HG02938 (cell line): ENCODE data around the gene TMA7.
A peak's percentile ranks its signal among the peaks of the same experiment; 100 is the strongest.
"Not testable (repeated sequence)": the region's sequence is repeated elsewhere in the genome, so short reads cannot be mapped to it uniquely, and the experiment has no call there.

Experiments
- ATAC-seq: cut with Tn5 transposase; IDR thresholded peaks from one replicate; pipeline ENCODE4 v1.9.1; 2021; ENCODE audit warnings: mild to moderate bottlenecking, moderate library complexity; ENCODE audit not compliant: unreplicated experiment

Gene TMA7

DNA sequence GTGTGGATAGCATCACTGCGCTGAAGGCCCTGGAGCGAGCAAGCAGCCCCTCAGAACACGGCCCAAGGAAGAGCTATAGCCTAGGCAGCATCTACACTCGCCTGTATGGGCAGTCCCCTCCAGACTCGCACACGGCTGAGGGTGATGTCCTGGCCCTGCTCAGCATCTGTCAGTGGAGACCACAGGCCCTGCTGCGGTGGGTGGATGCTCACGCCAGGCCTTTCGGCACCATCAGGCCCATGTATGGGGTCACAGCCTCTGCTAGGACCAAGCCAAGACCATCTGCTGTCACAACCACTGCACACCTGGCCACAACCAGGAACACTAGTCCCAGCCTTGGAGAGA lies 27.0 kb downstream of the TMA7 start:
- ATAC-seq, result no peak

DNA sequence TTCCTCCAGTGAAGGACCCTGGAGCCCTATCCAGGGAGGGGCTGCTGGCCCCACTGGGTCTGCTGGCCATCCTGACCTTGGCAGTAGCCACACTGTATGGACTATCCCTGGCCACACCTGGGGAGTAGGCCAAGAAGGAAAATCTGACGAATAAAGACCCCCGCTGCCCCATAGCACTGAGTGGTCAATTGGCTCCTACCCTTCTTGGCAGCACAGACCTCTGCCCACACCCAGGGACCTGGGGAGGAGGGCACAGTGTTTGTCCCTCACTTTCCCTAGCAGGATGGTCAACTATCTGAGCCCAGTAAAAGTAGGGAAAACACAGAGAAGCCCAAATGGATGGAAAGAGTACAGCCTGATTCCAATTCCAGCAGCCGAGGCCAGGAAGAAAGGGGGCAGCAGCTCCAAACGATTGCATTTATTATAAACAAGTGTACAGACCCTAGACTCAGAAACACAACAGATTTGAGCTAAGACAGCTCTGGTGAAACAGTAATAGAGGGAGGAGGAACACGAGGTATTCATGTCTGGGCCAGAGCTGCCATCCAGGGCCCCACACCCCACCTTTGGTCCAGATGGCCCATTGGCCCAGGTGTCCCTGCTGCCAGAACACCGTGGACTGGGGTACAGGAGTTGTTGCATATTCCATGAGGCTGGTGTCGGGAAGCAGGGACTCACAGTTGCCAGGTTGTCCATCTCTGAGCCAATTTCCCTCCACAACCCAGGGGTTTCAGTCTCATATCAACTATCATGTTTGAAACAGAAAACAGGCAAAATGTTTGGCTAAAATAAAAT lies 27.6 kb downstream of the TMA7 start:
- no peak for ATAC-seq

DNA sequence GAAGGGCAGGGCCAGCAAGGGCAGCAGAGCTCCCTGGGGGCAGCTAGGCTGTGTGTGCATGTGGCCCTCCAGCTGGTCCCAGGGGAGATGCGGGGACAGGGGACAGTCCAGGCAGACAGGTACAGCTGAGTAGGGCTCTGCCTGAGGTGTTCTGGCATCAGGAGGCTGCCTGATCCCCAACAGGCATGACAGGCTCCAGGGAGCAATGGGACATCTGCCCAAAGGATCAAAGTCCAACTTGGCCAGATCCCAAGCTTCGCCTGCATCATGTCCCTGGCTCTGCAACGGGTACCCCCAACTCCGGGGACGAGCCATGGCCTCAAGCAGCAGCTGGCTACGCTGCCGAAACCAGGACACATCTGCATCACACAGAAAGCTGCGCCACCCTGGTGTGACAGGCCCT lies 28.3 kb downstream of the TMA7 start:
- no peak for ATAC-seq

DNA sequence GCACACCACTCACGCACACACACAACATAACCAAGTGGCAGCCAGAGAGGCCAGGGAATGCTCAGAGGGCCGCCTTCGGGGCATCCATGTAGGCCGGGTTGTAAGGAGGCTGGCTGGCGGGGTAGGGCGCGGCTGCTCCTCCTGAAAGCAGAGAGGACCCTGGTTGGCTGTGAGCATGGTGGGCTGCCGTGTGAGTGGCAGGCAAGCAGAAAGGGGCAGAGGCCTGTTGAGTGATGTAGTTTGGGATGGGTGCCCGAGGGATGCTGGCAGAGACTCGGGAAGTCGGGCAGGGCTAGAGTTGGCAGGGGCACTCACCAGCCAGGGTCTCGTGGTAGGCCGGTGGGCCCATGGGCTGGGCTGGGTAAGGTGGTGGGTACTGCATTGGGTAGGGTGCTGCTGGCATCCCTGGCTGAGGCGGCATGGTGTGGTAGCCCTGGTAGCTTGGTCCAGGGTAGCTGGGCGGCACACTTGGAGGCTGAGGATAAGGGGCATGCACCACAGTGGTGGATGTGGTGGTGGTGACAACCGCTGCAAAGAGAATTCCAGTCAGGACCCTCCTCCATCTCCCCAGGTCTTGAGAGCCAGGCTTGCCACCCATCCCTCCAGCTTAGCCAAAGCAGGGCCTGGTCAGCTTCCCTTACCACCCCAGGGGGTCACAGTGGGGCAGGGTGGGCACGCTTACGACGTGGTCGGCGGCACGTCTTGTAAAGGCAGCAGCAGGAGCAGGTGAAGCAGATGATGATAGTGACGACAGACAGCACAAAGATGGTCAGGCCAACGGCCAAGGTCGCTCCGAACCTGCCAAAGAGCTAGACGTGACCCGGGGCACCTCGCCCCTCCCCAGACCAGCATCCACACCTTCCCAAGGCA lies 29.2 kb downstream of the TMA7 start:
- no peak for ATAC-seq

DNA sequence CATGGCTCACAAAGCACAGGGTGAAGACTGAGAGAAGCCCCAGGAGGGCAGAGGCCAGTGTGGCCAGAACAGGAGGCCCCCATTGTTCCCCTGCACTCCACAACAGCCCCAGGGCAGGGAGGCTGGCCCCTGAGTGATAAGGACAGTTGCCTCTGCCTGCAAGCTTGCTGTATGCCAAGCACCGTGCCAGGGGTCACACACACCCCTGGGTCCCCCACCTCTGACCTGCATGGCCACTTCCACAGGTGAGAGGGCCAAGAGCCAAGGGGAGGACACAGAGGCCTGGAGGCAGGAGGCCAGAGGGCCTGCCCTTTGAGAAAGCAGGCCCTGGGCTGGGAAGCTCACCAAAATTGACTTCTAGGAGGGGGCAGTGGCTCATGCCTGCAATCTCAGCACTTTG lies 30.2 kb downstream of the TMA7 start:
- ATAC-seq, result no peak

DNA sequence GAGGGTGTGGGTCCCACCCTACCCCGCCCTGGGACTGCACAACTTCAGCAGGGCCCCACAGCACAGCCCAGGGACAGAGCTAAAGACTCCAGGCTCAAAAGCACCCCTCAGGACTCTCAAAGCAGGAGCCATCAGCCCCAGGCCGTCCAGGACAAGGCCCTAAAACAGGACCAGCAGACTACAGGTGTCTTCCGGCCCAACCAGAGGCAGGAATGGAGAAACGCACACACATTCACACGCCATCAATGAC lies 32.5 kb downstream of the TMA7 start:
- ATAC-seq, result no peak

DNA sequence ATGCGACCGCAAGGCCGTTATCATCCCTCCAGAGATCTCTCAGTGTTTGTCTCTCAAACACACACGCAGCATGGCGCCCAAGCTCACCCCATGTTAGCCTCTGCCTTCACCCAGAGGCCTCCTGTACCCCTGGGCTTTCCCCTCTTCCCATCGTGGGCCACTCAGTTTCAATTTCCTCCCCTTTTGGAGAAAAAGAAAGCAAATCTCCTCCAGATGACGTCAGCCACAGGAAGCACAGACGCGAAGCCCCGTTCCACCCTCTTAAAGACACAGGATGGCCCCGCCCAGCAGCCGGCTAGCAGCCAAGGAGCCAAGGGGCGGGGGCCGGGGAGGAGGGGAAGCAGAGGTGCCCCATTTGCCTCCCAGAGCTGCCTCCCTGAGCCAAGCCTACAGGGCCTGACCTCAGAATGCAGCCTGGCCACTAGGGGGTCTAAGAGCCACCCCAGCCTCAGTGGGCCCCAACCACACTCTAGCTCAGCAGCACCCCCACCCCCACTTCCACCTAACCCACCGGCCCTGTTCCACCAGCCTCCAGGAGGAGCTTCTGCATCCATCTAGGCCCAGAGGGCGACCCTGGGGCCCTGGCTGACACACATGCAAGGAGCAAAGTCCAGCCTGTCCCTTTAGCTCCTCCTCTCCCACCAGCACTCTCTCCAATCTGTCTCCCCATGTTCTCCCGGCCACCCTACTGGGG lies 33.0 kb downstream of the TMA7 start:
- peak; percentile 84 for ATAC-seq

DNA sequence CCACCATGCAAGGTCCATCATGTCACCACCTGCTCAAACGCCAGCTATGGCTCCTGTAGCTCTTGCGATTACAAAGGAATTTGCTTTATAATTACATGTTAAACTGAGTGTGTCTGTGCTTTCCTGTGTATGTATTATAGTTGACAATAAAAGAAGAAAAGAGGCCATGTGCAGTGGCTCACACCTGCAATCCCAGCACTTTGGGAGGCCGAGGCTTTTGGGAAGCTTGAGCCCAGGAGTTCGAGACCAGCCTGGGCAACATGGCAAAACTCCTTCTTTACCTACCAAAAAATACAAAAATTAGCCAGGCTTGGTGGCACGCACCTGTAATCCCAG lies 33.5 kb downstream of the TMA7 start:
- ATAC-seq, result no peak

DNA sequence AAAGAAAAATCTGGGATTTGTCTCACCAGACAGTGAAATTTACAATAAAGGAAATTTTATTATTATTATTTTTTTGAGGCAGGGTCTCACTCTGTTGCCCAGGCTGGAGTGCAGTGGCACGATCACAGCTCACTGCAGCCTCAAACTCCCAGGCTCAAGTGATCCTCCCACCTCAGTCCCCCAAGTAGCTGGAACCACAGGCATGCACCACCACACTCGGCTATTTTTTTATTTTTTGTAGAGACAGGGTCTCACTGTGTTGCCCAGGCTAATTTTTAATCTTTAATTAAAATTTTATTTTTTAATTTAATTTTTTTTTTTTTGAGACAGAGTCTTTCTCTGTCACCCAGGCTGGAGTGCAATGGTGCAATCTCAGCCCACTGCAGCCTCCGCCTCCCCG lies 34.0 kb downstream of the TMA7 start:
- not testable (repeated sequence) for ATAC-seq

DNA sequence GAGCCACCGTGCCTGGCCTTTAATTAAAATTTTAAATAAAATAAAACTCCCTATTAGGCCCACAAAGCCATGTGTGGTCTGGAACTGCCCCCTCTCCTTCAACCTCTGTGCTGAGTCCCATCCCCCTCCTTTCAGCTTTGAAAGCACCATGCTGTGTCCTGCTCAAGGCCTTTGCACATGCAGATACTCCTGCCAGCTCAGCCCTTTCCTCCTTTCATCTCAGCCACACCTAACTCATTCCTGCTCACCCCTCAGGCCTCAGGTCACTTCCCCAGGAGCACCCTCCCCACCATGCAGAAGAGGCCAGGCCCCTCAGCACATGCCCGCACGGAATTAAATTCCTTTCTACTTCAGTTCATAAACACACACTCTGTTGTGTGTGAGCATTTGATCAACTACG lies 34.6 kb downstream of the TMA7 start:
- no peak for ATAC-seq

DNA sequence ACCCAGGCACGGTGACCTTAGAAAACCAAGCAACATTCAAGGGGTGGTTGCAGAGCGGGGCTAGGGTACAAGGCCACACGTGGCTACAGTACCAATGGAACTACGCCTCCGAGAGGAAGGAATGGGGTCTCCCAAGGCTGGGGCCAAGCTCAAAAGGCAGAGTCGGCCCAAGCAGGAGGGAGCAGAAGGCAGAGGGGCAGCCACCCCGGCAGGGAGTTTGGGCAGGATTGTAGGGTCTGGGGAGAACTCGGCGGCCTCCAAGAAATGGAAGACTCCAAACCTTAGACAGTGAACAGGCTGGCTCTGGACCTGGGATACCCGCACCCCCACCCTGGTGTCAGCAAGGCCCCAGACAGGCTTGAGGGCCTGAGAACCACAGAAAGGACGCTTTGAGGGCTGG lies 35.1 kb downstream of the TMA7 start:
- no peak for ATAC-seq

DNA sequence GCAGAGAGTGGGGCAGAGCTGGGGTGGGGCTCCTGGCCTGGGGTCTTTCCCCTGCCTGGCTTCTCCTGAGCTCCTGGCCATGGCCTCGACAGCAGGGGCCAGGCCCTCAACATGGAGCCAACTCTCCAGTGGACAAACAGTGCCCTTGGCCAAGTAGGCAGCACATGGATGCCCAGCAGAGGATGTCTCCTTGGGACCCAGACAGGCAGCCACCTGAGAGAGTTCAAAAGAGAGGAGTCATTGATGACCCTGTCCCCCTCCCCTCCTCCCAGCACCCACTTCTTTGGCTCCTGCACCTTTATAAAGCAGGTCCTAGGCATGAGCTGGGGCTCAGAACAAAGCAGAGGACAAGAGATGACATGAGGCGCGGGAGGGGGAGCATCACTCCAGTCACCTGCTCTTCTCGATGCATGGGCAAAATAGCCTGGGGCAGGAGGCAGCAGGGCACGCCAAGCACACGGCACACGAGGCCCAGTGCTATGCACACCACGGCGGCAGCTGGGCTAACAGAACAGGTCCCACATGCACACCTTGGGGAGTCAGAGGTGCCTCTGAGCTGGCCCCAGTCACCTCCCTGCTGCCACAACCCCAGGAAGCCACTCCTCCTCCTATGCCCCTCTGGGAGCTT lies 36.5 kb downstream of the TMA7 start:
- no peak for ATAC-seq

DNA sequence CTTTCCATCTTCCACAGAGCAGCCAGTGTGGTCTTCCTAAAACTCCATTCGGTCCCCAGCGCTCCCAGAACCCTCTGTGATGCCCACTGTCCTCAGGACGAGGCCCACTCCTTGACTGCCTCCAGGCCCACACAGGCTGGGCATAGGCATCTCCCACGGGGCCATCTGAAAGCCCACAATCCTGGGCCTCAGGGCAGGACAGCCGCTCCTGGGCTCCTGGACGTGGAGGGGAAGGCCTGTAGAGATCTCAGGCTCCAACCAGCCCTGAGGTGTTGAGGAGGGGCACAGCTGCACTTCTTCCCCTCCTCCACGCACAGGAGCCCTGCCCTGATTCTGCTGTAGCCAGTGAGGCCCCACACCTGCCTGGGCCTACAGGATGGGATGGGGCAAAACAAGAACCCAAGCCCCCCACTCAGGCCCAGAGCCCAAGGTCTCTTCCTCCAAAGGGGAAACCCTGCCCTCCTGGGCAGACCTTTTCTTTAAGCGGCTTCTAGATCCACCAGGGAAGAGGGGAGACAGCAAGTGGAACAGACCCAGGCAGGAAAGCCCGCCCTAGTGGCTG lies 38.0 kb downstream of the TMA7 start:
- no peak for ATAC-seq

DNA sequence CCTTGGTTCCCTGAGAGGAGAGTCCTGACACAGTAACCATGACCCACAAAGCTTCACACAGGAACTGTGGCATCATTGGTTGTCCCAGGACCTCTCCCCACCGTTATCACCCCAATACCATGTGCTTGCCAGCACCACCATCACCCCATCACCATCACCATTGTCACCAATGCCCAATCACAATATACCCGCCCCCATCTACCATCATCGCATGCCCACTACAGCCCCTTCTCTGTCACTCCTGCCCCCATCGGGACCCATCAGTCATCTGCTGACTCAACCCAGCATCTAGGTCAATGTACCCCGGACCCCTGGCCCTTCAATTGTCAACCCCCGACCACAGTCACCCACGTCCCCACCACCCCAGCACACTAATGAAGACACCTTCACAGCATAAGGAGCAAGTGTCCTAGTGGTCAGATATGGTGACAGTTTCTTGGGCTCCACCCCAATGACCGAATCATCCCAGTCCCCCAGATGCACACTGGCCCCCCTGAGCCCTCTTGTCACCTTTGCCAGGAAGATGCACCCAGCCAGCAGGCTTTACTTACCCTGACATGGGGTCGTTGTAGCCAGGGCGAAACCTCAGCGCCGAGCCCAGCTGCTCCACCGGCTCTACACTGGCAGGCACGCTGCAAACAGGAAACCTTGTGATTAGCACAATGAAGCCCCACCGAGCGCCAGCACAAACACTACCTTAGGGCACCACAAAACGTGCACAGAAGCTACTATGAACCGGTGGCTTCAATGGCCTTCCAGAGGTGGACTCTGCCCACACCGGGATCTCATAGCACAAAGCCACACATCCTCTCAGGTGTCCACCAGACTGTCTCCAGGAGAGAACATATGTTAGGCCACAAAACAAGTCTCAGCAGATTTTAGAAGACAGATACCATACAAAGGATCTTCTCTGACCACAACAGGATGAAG lies 38.8 kb downstream of the TMA7 start:
- ATAC-seq, result no peak

DNA sequence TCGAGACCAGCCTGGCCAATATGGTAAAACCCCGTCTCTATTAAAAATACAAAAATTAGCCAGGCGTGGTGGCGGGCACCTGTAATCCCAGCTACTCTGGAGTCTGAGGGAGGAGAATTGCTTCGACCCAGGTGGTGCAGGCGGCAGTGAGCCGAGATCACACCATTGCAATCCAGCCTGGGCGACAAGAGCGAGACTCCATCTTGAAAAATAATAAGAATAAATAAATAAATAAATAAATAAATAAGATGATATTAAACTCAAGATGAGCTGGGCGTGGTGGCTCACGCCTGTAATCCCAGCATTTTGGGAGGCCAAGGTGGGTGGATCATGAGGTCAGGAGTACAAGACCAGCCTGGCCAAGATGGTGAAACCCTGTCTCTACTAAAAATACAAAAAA lies 40.8 kb downstream of the TMA7 start:
- ATAC-seq, result not testable (repeated sequence)

DNA sequence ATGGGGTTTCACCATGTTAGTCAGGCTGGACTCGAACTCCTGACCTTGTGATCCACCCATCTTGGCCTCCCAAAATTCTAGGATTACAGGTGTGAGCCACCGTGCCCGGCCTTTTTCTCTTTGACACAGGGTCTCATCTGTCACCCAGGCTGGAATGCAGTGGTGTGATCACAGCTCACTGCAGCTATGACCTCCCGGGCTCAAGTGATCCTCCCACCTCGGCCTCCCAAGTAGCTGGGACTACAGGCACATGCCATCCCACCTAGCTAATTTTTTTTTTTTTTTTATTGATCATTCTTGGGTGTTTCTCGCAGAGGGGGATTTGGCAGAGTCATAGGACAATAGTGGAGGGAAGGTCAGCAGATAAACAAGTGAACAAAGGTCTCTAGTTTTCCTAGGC lies 42.8 kb downstream of the TMA7 start:
- not testable (repeated sequence) for ATAC-seq

DNA sequence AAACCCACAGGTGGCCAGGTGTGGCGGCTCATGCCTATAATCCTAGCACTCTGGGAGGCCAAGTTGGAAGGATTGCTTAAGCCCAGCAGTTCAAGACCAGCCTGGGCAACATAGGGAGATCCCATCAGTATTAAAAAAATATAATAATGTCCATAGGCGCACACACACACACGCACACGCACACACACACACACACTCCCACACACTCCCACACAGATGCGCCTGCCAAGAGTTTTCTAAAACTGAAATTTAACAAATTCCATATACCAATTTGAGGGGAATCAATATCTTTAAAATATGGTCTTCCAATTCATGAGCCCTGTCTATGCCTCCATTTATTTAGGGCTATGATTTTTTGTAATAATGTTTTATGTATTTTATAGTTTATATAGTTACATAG lies 46.9 kb downstream of the TMA7 start:
- no peak for ATAC-seq

DNA sequence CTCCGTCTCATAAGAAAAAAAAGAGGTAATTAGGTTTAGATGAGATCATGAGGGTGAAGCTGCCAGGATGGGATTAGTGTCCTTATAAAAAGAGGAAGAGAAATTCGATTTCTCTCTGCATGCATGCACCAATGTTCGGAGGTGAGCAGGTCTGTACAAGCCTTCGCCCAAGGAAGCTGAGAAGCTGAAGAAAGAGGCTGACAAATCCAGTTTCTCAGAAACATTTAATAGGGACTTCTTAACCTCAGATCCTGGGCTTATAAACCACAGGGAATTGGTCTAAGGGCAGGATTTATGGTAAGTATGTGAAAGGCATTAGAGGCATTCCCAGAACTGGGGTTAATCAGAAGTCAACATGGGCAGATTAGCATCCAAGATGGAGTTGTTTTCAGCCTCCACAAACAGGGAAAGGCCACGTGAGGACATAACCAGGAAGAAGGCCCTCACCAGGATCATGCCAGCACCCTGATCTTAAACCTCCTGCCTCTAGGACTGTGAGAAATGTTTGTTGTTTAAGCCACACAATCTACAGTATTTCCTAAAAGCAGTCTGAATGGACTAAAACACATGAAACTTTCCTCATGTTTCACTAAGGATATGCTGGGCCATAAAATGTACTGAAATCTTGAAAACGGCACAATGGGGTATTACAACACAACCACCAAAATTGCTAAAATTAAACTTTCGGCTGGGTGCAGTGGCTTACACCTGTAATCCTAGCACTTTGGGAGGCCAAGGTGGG lies 52.6 kb downstream of the TMA7 start:
- ATAC-seq, result no peak

DNA sequence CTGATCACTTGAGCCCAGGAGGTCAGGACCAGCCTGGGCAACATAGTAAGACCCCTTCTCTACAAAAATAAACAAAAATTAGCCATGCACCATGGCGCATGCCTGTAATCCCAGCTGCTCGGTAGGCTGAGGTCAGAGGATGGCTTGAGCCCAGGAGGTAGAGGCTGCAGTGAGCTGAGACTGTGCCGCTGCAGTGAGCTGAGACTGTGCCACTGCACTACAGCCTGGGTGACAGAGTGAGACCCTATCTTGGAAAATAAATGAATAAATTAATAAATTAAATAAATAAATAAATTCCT lies 53.1 kb downstream of the TMA7 start:
- ATAC-seq, result no peak
